ENCODE data around the gene CTSA.

The CTSA gene

GRCh38 chr20:45909817-45910669 is 18.9 kb downstream of the CTSA start:
- in situ Hi-C loops (cut with MboI; ENCODE audit: low sequenced_read_pairs) = no loop called here
- no peaks in the 10 kb centered on the region for H3K27me3 ChIP-seq (ENCODE audit: low read depth)

GRCh38 chr20:45910670-45911485 is 19.7 kb downstream of the CTSA start:
- H3K36me3 ChIP-seq (replicated peaks) = peaks cover 27% of the 10 kb centered on the region
- no peaks in the 10 kb centered on the region for H3K9me3 ChIP-seq
- DNase-seq (ENCODE audit: low spot score in 2 of 2) = peak; percentile 100
- H3K4me1 ChIP-seq = peaks cover 9% of the 10 kb centered on the region
- in situ Hi-C loops (cut with MboI; ENCODE audit: low sequenced_read_pairs) = no loop called here
- peak overlapping the region; percentile 45 for H3K4me3 ChIP-seq
- H3K27me3 ChIP-seq (ENCODE audit: low read depth) = no peaks in the 10 kb centered on the region

More at GRCh38 chr20:45909817-45910669, 18.9 kb downstream of the CTSA start:
- DNase-seq (ENCODE audit: low spot score in 2 of 2) = no peak
- Histone ChIP-seq H3K9me3 (no peaks in the 10 kb centered on the region), H3K4me1 (peaks cover 17% of the 10 kb centered on the region), H3K4me3 (no peak overlapping the region), H3K36me3 (replicated peaks) (peaks cover 27% of the 10 kb centered on the region)

- DNase-seq (ENCODE audit: low spot score in 2 of 2) = peak; percentile 63 to 86
- Histone ChIP-seq H3K36me3 (replicated peaks) (peaks cover 23% of the 10 kb centered on the region), H3K27me3 (ENCODE audit: low read depth) (no peaks in the 10 kb centered on the region), H3K4me3 (peak within 1 kb of the TSS; percentile 45), H3K4me1 (peaks cover 6% of the 10 kb centered on the region), H3K9me3 (no peaks in the 10 kb centered on the region)
- in situ Hi-C loops (cut with MboI; ENCODE audit: low sequenced_read_pairs) = no loop called here
Measured at GRCh38 chr20:45911486-45912343, 20.6 kb downstream of the CTSA start, which contains the start of gene PLTP. Gene PLTP (minus strand): TSS chr20:45912155. CDS start chr20:45911452, 703 bp downstream.

- Histone ChIP-seq H3K4me3 (peak overlapping the region; percentile 45), H3K4me1 (peaks cover 6% of the 10 kb centered on the region), H3K36me3 (replicated peaks) (peaks cover 23% of the 10 kb centered on the region), H3K9me3 (no peaks in the 10 kb centered on the region), H3K27me3 (ENCODE audit: low read depth) (no peaks in the 10 kb centered on the region)
- no peak for DNase-seq (ENCODE audit: low spot score in 2 of 2)
- in situ Hi-C loops (cut with MboI; ENCODE audit: low sequenced_read_pairs) = no loop called here
Measured at GRCh38 chr20:45912344-45912682, 21.2 kb downstream of the CTSA start.

GRCh38 chr20:45913116-45913515 is 22.0 kb downstream of the CTSA start:
- peaks cover 15% of the 10 kb centered on the region for H3K36me3 ChIP-seq (replicated peaks)
- H3K9me3 ChIP-seq = no peaks in the 10 kb centered on the region
- H3K4me1 ChIP-seq = peaks cover 6% of the 10 kb centered on the region
- H3K27me3 ChIP-seq (ENCODE audit: low read depth) = no peaks in the 10 kb centered on the region
- H3K4me3 ChIP-seq = no peak overlapping the region
- DNase-seq (ENCODE audit: low spot score in 2 of 2) = no peak
- in situ Hi-C loops (cut with MboI; ENCODE audit: low sequenced_read_pairs) = no loop called here

GRCh38 chr20:45917790-45918141 is 26.6 kb downstream of the CTSA start:
- Histone ChIP-seq H3K36me3 (replicated peaks) (no peaks in the 10 kb centered on the region), H3K9me3 (no peaks in the 10 kb centered on the region), H3K4me1 (no peaks in the 10 kb centered on the region), H3K4me3 (no peak overlapping the region), H3K27me3 (ENCODE audit: low read depth) (no peaks in the 10 kb centered on the region)
- no peak for DNase-seq (ENCODE audit: low spot score in 2 of 2)
- in situ Hi-C loops (cut with MboI; ENCODE audit: low sequenced_read_pairs) = no loop called here

GRCh38 chr20:45918182-45918737 is 27.1 kb downstream of the CTSA start:
- H3K4me1 ChIP-seq = no peaks in the 10 kb centered on the region
- H3K36me3 ChIP-seq (replicated peaks) = no peaks in the 10 kb centered on the region
- H3K9me3 ChIP-seq = no peaks in the 10 kb centered on the region
- in situ Hi-C loops (cut with MboI; ENCODE audit: low sequenced_read_pairs) = no loop called here
- no peaks in the 10 kb centered on the region for H3K27me3 ChIP-seq (ENCODE audit: low read depth)
- no peak for DNase-seq (ENCODE audit: low spot score in 2 of 2)
- no peak overlapping the region for H3K4me3 ChIP-seq

- no peaks in the 10 kb centered on the region for H3K27me3 ChIP-seq (ENCODE audit: low read depth)
- no peaks in the 10 kb centered on the region for H3K36me3 ChIP-seq (replicated peaks)
- no peak for DNase-seq (ENCODE audit: low spot score in 2 of 2)
- H3K9me3 ChIP-seq = no peaks in the 10 kb centered on the region
- H3K4me3 ChIP-seq = no peak overlapping the region
- in situ Hi-C loops (cut with MboI; ENCODE audit: low sequenced_read_pairs) = no loop called here
- H3K4me1 ChIP-seq = no peaks in the 10 kb centered on the region
Measured at GRCh38 chr20:45918779-45919537, 27.8 kb downstream of the CTSA start.

- H3K4me3 ChIP-seq = no peak overlapping the region
- H3K9me3 ChIP-seq = no peaks in the 10 kb centered on the region
- H3K27me3 ChIP-seq (ENCODE audit: low read depth) = no peaks in the 10 kb centered on the region
- no peak for DNase-seq (ENCODE audit: low spot score in 2 of 2)
- no peaks in the 10 kb centered on the region for H3K4me1 ChIP-seq
- in situ Hi-C loops (cut with MboI; ENCODE audit: low sequenced_read_pairs) = no loop called here
- no peaks in the 10 kb centered on the region for H3K36me3 ChIP-seq (replicated peaks)
Measured at GRCh38 chr20:45919542-45920399, 28.6 kb downstream of the CTSA start.

GRCh38 chr20:45920462-45921336 is 29.6 kb downstream of the CTSA start:
- no peaks in the 10 kb centered on the region for H3K9me3 ChIP-seq
- no peaks in the 10 kb centered on the region for H3K4me1 ChIP-seq
- no peak for DNase-seq (ENCODE audit: low spot score in 2 of 2)
- no peak overlapping the region for H3K4me3 ChIP-seq
- no peaks in the 10 kb centered on the region for H3K27me3 ChIP-seq (ENCODE audit: low read depth)
- H3K36me3 ChIP-seq (replicated peaks) = no peaks in the 10 kb centered on the region
- in situ Hi-C loops (cut with MboI; ENCODE audit: low sequenced_read_pairs) = no loop called here

GRCh38 chr20:45921337-45922189 is 30.4 kb downstream of the CTSA start:
- no peak for DNase-seq (ENCODE audit: low spot score in 2 of 2)
- H3K4me1 ChIP-seq = no peaks in the 10 kb centered on the region
- no peak overlapping the region for H3K4me3 ChIP-seq
- H3K27me3 ChIP-seq (ENCODE audit: low read depth) = no peaks in the 10 kb centered on the region
- in situ Hi-C loops (cut with MboI; ENCODE audit: low sequenced_read_pairs) = no loop called here
- H3K36me3 ChIP-seq (replicated peaks) = no peaks in the 10 kb centered on the region
- no peaks in the 10 kb centered on the region for H3K9me3 ChIP-seq
